ENCODE results near the gene PPAN.

Gene PPAN

DNA sequence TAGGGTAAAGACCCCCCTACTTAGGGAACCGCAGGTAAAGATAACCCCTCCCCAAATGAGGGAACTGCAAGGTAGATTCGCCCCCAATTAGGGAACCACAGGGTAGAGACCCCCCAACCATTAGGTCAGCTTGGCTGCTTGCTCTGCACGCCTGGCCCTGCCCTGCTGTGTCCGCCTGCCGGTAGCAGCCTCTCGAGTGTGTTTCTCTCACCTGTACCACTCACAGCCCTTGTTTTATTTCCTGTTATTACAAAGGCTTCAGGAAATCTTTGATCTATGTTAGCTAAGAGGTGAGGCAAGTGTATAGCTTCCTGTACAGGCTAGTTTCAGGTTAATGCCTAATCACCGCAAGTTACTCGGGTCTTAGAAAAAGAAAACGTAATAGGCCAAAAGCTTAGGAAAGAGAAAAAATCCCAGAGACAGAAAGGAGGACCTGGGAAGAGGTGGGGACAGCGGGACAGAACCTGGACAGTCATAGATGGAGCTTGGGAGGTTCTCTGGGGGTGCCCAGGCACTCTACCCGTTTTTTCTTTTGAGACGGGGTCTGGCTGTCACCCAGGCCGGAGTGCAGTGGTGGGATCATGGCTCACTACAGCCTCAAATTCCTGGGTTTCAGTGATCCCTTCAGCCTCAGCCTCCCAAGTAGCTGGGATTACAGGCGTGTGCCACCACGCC lies 36.7 kb downstream of the PPAN start:
- DNase-seq (ENCODE audit: low read depth): peak; percentile 20

DNA sequence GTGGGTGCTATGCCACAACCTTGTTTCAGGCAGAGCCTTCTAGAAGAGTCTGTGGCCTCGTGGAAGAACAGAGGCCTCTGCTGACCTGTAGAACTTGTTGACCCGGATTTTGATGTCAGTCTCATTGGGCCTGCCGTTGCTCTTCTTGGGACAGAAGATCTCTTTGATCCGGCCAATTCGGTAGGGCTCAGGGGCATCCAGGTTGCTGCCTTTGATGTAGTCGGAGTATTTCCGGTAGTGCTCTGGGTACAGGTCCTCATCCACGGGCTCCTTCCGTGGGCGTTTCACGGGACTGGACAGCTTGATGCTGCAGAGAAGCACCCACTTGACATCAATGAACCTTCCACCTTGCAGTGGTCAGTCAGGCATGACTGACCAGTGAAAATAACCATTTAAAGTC lies 37.5 kb downstream of the PPAN start:
- no peak for DNase-seq (ENCODE audit: low read depth)

DNA sequence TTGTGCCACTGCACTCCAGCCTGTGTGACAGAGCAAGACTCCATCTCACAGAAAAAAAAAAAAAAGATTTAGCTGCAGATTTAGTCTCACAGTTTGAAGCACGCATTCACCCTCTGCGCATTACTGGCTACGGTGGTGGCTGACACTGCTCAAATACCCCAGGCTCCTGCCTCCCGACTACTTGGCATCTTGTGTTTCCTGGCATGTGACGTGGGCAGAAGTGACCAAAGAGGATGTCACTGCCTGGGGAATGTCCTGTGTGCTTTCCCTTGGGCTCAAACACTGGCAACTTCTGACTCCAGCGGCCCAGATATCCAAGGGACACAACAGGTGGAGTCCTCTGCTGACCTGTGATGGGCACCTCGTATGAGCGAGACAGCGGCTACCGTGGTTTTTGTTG lies 38.2 kb downstream of the PPAN start:
- DNase-seq (ENCODE audit: low read depth): no peak

DNA sequence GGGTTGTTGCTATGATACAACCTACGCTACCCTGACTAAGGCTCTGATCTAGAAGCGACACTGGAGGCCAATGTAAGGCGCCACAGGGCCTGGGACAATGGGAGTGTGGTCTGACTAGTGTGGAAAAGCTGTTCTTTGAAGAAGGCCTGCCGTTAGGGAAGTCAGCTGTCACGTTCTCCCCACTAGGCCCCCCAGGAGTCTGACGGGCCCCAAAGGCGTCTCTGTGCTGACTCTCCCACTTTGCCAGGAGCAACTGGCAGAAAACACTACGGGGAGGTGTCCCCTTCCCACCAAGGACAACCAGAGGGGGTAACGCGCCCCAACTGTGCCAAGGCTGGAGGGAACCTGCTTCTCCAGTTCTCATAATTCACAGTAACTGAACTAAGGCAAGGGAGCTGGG lies 38.9 kb downstream of the PPAN start:
- DNase-seq (ENCODE audit: low read depth): no peak

DNA sequence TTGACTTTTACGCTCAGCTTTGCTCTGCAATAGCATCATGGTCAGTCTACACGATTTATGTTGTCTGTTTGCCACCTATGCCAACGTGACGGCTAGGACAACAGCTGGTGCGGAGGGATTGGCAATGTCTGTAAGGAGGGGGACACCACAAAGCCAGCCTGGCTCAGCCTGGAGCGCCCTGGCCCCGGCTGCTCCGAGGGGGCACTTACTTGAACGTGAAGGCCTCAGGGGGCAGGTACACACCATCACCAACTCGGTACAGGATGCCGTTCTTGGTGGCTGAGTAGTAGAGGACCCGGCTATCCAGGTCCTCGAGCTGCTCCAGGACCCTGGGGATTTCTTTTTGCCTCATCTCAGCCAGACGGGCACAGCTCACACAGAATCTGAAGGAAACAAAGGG lies 40.0 kb downstream of the PPAN start:
- DNase-seq (ENCODE audit: low read depth): no peak

DNA sequence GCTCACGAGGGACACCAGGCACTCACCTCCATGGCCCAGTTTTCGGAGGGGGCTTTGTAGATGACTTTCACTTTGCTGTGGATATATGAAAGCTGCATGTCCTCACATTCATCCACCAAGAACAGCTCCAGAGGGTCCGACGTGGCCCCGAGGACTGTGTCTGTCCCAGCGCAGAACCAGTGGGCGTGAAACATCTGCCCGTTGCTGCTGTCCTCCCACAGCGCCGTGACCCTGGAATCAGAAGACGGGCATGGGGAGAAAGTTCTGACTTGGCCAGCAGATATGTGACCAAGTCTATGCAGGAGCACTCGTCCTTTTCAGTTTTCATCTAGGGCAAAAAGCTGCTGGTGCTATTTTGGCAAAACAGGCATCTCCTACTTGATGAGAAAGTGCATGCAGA lies 43.3 kb downstream of the PPAN start:
- no peak for DNase-seq (ENCODE audit: low read depth)

DNA sequence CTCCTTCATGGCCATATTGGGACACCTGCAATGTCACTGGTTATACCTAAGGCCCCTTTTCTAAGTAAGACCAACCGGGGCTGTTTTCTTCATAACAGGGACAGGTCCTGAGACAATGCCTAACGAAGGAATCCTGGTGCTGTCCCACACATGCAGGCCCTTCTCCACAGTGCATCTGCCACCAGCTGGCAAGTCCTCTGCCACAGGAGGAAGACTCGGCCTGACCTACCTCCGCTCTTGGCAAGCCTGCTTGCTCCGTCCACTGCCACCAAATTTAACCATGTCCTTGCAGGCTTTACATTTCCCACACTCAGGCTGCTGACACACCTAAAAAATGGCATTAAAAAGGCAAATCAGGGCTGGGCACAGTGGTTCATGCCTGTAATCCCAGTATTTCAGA lies 45.4 kb downstream of the PPAN start:
- DNase-seq (ENCODE audit: low read depth): no peak

DNA sequence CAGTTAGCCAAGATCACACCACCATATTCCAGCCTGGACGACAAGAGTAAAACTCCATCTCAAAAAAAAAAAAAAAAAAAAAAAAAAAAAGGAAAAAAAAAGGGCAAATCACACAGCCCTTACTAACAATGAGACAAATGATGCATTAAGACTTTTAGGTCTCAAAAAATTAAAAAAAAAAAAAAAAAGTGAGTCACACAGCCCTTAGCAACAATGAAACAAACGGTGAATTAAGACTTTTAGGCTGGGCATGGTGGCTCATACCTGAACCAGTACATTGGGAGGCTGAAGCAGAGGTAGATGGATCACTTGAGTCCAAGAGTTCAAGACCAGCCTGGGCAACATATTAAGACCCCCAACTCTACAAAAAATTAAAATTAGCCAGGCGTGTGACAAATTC lies 45.9 kb downstream of the PPAN start:
- DNase-seq (ENCODE audit: low read depth): no peak

DNA sequence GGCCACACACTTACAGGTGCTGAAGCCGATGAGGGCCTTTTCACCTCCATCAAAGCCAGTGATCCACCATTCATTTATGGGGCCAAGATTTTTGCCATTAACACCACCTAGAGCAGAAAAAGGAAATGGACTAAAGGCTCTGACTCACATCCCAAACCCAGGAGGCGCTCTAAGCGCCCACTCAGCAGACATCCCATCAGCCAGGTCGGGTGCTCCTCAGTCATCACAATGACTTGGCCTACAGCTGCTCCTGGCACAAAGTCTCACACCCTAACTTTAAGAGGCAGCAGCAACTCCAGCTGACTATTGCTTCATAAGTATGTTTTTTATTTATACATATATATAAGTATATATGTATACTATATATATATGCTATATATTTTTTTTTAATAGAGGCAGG lies 49.7 kb downstream of the PPAN start:
- DNase-seq (ENCODE audit: low read depth): no peak

DNA sequence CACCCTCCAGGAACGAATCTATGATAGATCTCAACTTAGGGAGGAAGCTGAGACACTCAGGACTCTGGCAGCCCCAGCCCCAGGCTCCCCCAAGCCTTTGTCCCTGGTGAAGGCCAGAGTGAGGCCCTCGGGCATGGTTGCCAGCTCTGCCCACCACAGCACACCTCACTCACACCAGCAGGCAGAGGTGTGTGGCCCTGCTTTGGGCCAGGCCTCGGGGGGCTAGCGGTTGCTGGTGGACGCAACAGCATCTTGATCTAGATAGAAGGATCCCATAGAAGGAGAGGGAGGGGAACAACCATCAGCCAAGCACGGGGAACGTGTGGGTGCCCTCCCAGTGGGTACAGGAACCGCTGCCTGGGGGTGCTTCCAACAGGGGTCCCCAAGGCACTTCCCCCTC lies 51.9 kb downstream of the PPAN start:
- DNase-seq (ENCODE audit: low read depth): no peak

DNA sequence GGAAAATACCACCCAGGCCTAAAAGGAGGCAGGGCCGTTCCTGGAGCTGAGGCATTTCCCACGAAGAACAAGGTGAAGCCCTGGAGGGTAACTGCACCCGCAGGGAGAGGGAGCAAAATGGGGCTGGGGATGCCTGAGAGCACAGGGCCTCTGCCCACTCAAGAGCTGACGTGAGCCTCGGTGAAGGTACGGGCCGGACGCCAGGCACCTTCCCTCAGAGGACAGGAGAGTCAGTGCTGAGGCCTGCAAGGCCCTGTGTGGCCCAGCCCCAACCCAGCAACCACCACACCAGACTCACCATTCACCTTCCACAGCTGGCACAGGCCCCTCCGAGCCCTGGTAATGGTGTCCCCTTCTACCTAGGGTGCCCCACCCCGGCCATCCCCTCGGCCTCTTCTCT lies 52.3 kb downstream of the PPAN start:
- no peak for DNase-seq (ENCODE audit: low read depth)

DNA sequence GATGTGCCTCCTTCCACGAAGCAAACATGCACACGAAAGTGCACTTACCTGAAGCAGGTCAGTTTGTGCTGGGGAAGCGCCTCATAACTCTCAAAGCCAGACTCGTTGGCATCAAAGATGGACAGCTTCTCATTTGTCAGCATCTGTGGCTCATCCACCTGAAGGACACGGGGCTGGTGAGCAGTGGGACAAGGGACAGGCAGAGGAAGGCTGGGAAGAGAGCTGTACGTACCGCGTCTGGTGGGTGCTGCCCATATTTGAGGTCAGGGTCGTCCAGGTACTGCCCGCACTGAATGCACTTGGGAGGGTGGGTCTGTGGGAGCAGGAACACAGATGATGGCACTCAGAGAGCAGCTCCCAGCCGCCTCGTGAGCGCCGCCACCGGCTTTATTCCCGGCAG lies 53.4 kb downstream of the PPAN start:
- DNase-seq (ENCODE audit: low read depth): no peak

Measured in activated gamma-delta T cell treated with anti-CD3 and anti-CD28 coated beads, Interleukin-2, amount 50 U/mL, for 16 hours (primary cell).